Measurements from ENCODE around the gene NECAB3.

NECAB3 gene

DNA sequence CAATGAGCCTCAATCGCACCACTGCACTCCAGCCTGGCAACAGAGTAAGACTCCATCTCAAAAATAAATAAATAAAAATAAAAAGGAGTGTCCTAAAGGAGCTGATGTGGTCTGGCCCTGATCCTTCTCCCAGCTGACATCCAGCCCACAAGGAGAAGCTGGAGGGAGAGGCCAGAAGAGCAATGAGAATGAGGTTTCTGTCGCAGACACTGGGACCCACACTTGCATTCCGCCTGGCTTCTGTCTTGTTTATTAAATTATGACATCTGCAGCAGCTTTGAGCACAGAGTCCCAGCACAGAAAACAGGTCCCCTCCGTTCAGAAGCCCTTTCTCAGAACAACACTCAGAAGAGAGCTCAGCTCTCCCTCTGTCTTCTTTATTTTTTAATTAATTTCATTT is 22.2 kb upstream of the NECAB3 start:
- TF ChIP-seq, protein P1, sequence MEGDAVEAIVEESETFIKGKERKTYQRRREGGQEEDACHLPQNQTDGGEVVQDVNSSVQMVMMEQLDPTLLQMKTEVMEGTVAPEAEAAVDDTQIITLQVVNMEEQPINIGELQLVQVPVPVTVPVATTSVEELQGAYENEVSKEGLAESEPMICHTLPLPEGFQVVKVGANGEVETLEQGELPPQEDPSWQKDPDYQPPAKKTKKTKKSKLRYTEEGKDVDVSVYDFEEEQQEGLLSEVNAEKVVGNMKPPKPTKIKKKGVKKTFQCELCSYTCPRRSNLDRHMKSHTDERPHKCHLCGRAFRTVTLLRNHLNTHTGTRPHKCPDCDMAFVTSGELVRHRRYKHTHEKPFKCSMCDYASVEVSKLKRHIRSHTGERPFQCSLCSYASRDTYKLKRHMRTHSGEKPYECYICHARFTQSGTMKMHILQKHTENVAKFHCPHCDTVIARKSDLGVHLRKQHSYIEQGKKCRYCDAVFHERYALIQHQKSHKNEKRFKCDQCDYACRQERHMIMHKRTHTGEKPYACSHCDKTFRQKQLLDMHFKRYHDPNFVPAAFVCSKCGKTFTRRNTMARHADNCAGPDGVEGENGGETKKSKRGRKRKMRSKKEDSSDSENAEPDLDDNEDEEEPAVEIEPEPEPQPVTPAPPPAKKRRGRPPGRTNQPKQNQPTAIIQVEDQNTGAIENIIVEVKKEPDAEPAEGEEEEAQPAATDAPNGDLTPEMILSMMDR (conservative IDR thresholded peaks at IDR 0.05; ENCODE audit: control insufficient read depth, insufficient read depth, low read depth, low read length): no peak
- no peak for DNase-seq (ENCODE audit: low read depth)
- no peak overlapping the region for H3K4me3 ChIP-seq (ENCODE audit: control insufficient read depth, low read depth, low read length)

DNA sequence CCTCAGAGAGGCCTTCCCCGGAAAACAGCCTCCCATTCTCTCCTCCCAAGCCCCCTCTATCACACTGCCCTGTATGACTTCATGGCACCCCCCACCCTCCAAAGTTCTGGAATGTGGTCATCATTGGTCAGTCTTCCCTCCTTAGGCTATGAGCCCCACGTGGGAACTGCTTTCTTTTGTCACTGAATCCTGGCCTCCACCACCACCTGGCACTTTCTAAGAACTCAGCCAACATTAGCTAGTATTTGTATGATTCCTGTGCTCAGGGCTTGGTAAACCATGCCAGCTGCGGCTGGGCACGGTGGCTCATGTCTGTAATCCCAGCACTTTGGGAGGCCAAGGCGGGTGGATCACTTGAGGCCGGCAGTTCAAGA is 20.4 kb upstream of the NECAB3 start:
- no peak overlapping the region for H3K4me3 ChIP-seq (ENCODE audit: control insufficient read depth, low read depth, low read length)
- DNase-seq (ENCODE audit: low read depth): no peak
- TF ChIP-seq, protein P1 (conservative IDR thresholded peaks at IDR 0.05; ENCODE audit: control insufficient read depth, insufficient read depth, low read depth, low read length): no peak

DNA sequence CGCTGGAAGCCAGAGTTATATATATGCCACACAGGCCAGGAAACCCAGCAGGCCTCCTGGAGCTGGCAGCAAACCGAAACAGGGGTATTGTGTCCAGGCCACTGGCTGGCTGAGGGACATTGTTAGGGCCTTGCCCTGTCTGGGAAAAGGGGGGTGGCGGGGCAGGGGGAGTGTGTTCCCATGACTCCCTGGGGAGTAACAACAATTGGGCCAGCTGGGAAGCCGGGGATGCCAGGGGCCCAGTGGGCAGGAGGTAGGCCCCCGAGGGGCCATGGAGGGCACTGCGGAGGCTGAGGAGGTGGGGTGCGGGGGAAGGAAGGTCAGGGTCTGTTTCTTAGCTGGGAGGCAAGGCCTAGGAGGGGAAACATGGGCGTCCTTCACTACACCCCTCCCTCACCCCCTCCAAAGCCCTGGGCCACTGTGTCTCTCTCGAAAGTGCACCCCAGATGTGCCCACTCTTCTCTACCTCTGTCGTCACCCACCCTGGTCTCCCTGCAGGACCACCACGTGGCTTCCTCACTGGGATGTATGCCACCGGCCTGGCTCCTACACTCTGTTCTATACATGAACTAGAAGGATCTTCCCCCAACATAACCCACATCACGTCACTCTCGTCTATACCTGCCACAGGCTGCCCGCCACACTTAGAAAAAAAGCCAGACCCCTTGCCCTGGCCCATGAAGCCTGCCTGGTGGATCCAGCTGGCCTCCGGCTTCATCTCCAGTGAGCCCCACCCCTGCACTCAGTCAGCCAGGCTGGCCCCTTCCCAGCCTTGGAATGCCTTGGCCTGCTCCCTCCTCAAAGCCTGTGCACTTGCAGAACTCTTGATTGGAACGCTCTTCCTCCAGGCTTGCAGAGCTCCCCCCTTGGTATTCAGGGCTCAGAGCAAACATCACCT is 19.8 kb upstream of the NECAB3 start:
- H3K4me3 ChIP-seq (ENCODE audit: control insufficient read depth, low read depth, low read length): no peak overlapping the region
- no peak for DNase-seq (ENCODE audit: low read depth)
- TF ChIP-seq, protein P1 (conservative IDR thresholded peaks at IDR 0.05; ENCODE audit: control insufficient read depth, insufficient read depth, low read depth, low read length): no peak

DNA sequence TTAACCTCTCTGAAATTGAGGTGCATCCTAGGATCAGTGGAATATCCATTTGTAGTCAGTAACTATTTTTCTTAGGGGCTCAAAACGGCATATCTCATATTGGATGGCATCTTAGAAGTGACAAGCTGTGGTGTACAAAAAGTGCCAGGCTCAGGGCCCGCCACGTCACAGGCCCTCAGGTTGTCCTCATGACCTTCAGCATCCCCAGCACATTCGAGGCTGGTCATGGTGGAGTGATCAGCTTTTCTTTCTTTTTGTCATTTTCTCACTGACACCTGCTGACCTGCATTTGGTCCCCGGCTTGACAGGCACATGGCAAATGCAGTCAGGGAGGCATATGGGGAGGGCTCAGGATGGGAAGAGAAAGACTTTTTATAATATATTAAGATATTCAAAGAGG is 19.1 kb upstream of the NECAB3 start:
- TF ChIP-seq, protein P1 (conservative IDR thresholded peaks at IDR 0.05; ENCODE audit: control insufficient read depth, insufficient read depth, low read depth, low read length): no peak
- DNase-seq (ENCODE audit: low read depth): no peak
- H3K4me3 ChIP-seq (ENCODE audit: control insufficient read depth, low read depth, low read length): no peak overlapping the region

DNA sequence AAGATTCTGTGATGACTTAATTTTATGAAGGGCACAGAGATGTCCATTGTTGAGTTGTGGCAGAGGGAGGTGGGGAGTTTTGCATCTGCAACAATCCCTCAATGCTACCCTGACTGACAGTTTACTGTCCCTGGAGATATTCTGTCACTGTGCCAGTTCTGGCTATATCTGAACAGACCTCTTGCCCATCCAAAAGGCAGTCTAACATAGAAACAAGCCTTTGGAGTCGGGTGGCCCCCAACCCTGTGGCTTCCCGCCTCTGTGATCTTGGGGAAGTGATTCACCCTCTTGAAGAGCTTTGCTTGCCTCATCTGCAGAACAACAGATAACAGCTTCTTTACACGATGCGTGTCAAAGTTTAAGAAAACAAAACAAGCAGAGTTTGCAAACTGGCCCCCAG is 15.7 kb upstream of the NECAB3 start:
- TF ChIP-seq, protein P1 (conservative IDR thresholded peaks at IDR 0.05; ENCODE audit: control insufficient read depth, insufficient read depth, low read depth, low read length): no peak
- peak; percentile 67 for DNase-seq (ENCODE audit: low read depth)
- H3K4me3 ChIP-seq (ENCODE audit: control insufficient read depth, low read depth, low read length): no peak overlapping the region

DNA sequence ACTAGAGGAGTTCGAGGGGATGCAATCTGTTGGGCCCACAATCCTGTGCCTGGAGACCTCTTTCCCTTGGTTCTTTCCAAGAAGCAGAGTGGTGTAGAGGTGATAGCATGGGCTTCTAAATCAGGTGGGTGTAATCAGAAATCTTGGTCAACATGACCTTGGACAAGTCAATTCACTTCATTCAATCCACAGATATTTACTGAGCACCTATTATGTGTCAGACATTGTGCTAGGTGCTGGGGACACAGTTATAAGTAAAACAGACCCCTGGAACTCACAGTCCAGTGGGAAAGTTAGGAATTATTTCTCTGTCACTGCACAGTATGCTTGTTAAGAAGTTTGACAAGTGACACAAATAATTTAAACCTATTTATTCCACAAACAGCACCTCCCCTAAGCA is 15.3 kb upstream of the NECAB3 start:
- TF ChIP-seq, protein P1 (conservative IDR thresholded peaks at IDR 0.05; ENCODE audit: control insufficient read depth, insufficient read depth, low read depth, low read length): no peak
- no peak overlapping the region for H3K4me3 ChIP-seq (ENCODE audit: control insufficient read depth, low read depth, low read length)
- DNase-seq (ENCODE audit: low read depth): no peak

Data from fibroblast of mammary gland (primary cell).